ENCODE results near the gene PCDHGA8. TPM values are rescaled to one million over a fixed set of nuclear protein-coding genes. Genes with fewer than 3 reads are reported as not detected.
A peak's percentile ranks its signal among the peaks of the same experiment; 100 is the strongest.

PCDHGA8 gene
- total and polyA plus RNA-seq, 2 donors (not counting 1 experiment from before 2014, with no cell fraction given), result 1.1 to 4.6 TPM

DNA sequence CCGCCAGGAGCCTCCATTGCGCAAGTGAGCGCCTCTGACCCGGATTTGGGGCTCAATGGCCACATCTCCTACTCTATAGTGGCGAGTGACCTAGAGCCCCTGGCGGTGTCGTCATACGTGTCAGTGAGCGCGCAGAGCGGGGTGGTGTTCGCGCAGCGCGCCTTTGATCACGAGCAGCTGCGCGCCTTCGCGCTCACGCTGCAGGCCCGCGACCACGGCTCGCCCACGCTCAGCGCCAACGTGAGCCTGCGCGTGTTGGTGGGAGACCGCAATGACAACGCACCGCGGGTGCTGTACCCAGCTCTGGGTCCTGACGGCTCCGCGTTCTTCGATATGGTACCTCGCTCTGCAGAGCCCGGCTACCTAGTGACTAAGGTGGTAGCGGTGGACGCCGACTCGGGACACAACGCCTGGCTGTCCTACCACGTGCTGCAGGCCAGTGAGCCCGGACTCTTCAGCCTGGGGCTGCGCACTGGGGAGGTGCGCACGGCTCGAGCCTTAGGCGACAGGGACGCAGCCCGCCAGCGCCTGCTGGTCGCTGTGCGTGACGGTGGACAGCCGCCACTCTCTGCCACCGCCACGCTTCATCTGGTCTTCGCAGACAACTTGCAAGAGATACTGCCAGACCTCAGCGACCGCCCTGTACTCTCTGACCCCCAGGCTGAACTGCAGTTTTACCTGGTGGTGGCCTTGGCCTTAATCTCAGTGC is 17.3 kb downstream of the PCDHGA8 start:
- Histone ChIP-seq H3K36me3 (ENCODE audit: control insufficient read depth, insufficient read depth, low read length) (no peaks in the 10 kb centered on the region), H3K4me3 (replicated peaks in 1 of 4; ENCODE audit: control extremely low read depth in 1 of 4, insufficient read depth in 1 of 4, low read depth in 3 of 4, low read length in 4 of 4) (no peak overlapping the region), H3K9ac (ENCODE audit: insufficient read depth, low read length) (no peak overlapping the region), H3K4me2 (ENCODE audit: extremely low read depth, insufficient read depth, low read length) (no peak overlapping the region), H3K9me3 (ENCODE audit: control insufficient read depth, insufficient read depth, low read depth, low read length) (peaks cover 6% of the 10 kb centered on the region), H3K27ac (ENCODE audit: insufficient read depth, low read length) (no peak overlapping the region), H3K79me2 (ENCODE audit: control insufficient read depth, insufficient read depth, low read length) (no peaks in the 10 kb centered on the region), H2AFZ (ENCODE audit: low read length) (no peak overlapping the region), H4K20me1 (ENCODE audit: control insufficient read depth, extremely low read depth, insufficient read depth, low read length) (no peaks in the 10 kb centered on the region), H3K27me3 (ENCODE audit: control insufficient read depth, insufficient read depth, low read length) (peaks cover 3% of the 10 kb centered on the region), H3K4me1 (ENCODE audit: control insufficient read depth, extremely low read depth, insufficient read depth, low read length) (no peaks in the 10 kb centered on the region)
- no peak for DNase-seq (ENCODE audit: low read depth in 2 of 2)
- TF ChIP-seq, protein P1, sequence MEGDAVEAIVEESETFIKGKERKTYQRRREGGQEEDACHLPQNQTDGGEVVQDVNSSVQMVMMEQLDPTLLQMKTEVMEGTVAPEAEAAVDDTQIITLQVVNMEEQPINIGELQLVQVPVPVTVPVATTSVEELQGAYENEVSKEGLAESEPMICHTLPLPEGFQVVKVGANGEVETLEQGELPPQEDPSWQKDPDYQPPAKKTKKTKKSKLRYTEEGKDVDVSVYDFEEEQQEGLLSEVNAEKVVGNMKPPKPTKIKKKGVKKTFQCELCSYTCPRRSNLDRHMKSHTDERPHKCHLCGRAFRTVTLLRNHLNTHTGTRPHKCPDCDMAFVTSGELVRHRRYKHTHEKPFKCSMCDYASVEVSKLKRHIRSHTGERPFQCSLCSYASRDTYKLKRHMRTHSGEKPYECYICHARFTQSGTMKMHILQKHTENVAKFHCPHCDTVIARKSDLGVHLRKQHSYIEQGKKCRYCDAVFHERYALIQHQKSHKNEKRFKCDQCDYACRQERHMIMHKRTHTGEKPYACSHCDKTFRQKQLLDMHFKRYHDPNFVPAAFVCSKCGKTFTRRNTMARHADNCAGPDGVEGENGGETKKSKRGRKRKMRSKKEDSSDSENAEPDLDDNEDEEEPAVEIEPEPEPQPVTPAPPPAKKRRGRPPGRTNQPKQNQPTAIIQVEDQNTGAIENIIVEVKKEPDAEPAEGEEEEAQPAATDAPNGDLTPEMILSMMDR (conservative IDR thresholded peaks at IDR 0.05 in 1 of 2, IDR thresholded peaks at IDR 0.05 in 1 of 2; ENCODE audit: low read depth in 1 of 2, low read length in 2 of 2), result no peak
- no peak for TF ChIP-seq EZH2 (IDR thresholded peaks at IDR 0.05; ENCODE audit: low read length, missing control alignments)

DNA sequence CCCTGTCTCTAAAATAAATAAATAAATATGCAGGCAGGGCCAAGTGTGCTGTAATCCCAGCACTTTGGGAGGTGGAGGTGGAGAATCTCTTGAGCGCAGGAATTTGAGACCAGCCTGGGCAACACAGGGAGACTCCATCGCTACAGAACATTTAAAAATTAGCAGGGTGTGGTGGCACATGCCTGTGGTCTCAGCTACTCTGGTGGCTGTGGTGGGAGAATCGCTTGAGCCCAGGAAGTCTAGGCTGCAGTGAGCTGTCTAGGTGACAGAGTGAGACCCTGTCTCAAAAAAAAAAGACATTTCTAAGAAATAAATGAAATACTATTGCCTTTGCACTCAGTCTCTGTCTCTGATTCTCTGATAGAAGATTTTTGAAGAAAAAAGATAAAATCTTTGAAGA is 19.1 kb downstream of the PCDHGA8 start:
- DNase-seq (ENCODE audit: low read depth in 2 of 2), result no peak
- Histone ChIP-seq H3K9ac (ENCODE audit: insufficient read depth, low read length) (no peak overlapping the region), H3K36me3 (ENCODE audit: control insufficient read depth, insufficient read depth, low read length) (no peaks in the 10 kb centered on the region), H3K4me3 (replicated peaks in 1 of 4; ENCODE audit: control extremely low read depth in 1 of 4, insufficient read depth in 1 of 4, low read depth in 3 of 4, low read length in 4 of 4) (no peak overlapping the region), H3K27ac (ENCODE audit: insufficient read depth, low read length) (no peak overlapping the region), H3K4me1 (ENCODE audit: control insufficient read depth, extremely low read depth, insufficient read depth, low read length) (no peaks in the 10 kb centered on the region), H3K79me2 (ENCODE audit: control insufficient read depth, insufficient read depth, low read length) (no peaks in the 10 kb centered on the region), H3K27me3 (ENCODE audit: control insufficient read depth, insufficient read depth, low read length) (peaks cover 3% of the 10 kb centered on the region), H3K9me3 (ENCODE audit: control insufficient read depth, insufficient read depth, low read depth, low read length) (peaks cover 6% of the 10 kb centered on the region), H3K4me2 (ENCODE audit: extremely low read depth, insufficient read depth, low read length) (peak overlapping the region; percentile 13), H2AFZ (ENCODE audit: low read length) (no peak overlapping the region), H4K20me1 (ENCODE audit: control insufficient read depth, extremely low read depth, insufficient read depth, low read length) (no peaks in the 10 kb centered on the region)
- TF ChIP-seq, protein P1 (conservative IDR thresholded peaks at IDR 0.05 in 1 of 2, IDR thresholded peaks at IDR 0.05 in 1 of 2; ENCODE audit: low read depth in 1 of 2, low read length in 2 of 2), result no peak
- no peak for TF ChIP-seq EZH2 (IDR thresholded peaks at IDR 0.05; ENCODE audit: low read length, missing control alignments)

- peak within 1 kb of the TSS; percentile 68 for H3K4me2 ChIP-seq (ENCODE audit: extremely low read depth, insufficient read depth, low read length)
These were observed 20.6 kb downstream of the PCDHGA8 start, which contains the start of gene PCDHGA10 for GRCh38 chr5:141412854-141413539. TSS of gene PCDHGA10 (plus strand) at chr5:141412987. CDS start at chr5:141413176, 189 bp downstream.

More at GRCh38 chr5:141412854-141413539, 20.6 kb downstream of the PCDHGA8 start, which contains the start of gene PCDHGA10:
- no peaks in the 10 kb centered on the region for H3K36me3 ChIP-seq (ENCODE audit: control insufficient read depth, insufficient read depth, low read length)
- no peak within 1 kb of the TSS for H2AFZ ChIP-seq (ENCODE audit: low read length)
- no peaks in the 10 kb centered on the region for H3K79me2 ChIP-seq (ENCODE audit: control insufficient read depth, insufficient read depth, low read length)
- no peaks in the 10 kb centered on the region for H4K20me1 ChIP-seq (ENCODE audit: control insufficient read depth, extremely low read depth, insufficient read depth, low read length)
- H3K27ac ChIP-seq (ENCODE audit: insufficient read depth, low read length), result no peak within 1 kb of the TSS
- peak within 1 kb of the TSS; percentile 26 to 69 (median 46) for H3K4me3 ChIP-seq (replicated peaks in 1 of 4; ENCODE audit: control extremely low read depth in 1 of 4, insufficient read depth in 1 of 4, low read depth in 3 of 4, low read length in 4 of 4)
- H3K27me3 ChIP-seq (ENCODE audit: control insufficient read depth, insufficient read depth, low read length), result peaks cover 3% of the 10 kb centered on the region
- TF ChIP-seq, protein P1 (conservative IDR thresholded peaks at IDR 0.05 in 1 of 2, IDR thresholded peaks at IDR 0.05 in 1 of 2; ENCODE audit: low read depth in 1 of 2, low read length in 2 of 2), result peak; percentile 58 to 68
- TF ChIP-seq EZH2 (IDR thresholded peaks at IDR 0.05; ENCODE audit: low read length, missing control alignments), result no peak
- H3K4me1 ChIP-seq (ENCODE audit: control insufficient read depth, extremely low read depth, insufficient read depth, low read length), result no peaks in the 10 kb centered on the region
- H3K9me3 ChIP-seq (ENCODE audit: control insufficient read depth, insufficient read depth, low read depth, low read length), result peaks cover 6% of the 10 kb centered on the region
- no peak within 1 kb of the TSS for H3K9ac ChIP-seq (ENCODE audit: insufficient read depth, low read length)
- DNase-seq (ENCODE audit: low read depth in 2 of 2), result peak; percentile 65 to 81
